ENCODE data around the gene CHFR.

The CHFR gene

GRCh38 chr12:132834181-132834711, 53.2 kb downstream of the CHFR start:
- Histone ChIP-seq H3K79me2 (ENCODE audit: insufficient read depth, low read length) (no peaks in the 10 kb centered on the region), H3K9ac (ENCODE audit: low read depth, low read length, poor library complexity, severe bottlenecking) (peak overlapping the region; percentile 15), H2AFZ (ENCODE audit: low read length) (peak overlapping the region; percentile 42; the same call in 1 of the 2 replicates), H3K4me2 (ENCODE audit: low read depth, low read length, poor library complexity, severe bottlenecking) (peak overlapping the region; percentile 63), H3K4me3 (ENCODE audit: low read length, poor library complexity, severe bottlenecking) (no peak overlapping the region), H3K36me3 (ENCODE audit: insufficient read depth, low read length) (no peaks in the 10 kb centered on the region), H4K20me1 (ENCODE audit: insufficient read depth, low read length, poor library complexity, severe bottlenecking) (no peaks in the 10 kb centered on the region), H3F3A (ENCODE audit: low read depth) (no peaks in the 10 kb centered on the region), H3K9me3 (ENCODE audit: insufficient read depth, low read depth, low read length) (no peaks in the 10 kb centered on the region), H3K4me1 (ENCODE audit: insufficient read depth, low read length, poor library complexity, severe bottlenecking) (peaks cover 15% of the 10 kb centered on the region), H3K9me2 (replicated peaks; ENCODE audit: low read depth, low read length) (no peaks in the 10 kb centered on the region), H3K27me3 (ENCODE audit: insufficient read depth, low read length, poor library complexity, severe bottlenecking) (no peaks in the 10 kb centered on the region)
- TF ChIP-seq EZH2phosphoT487 (IDR thresholded peaks at IDR 0.05; ENCODE audit: borderline replicate concordance) = no peak
- no peak for TF ChIP-seq CTCF (conservative IDR thresholded peaks at IDR 0.05; ENCODE audit: low read length)

- H3K4me3 ChIP-seq (ENCODE audit: low read length, poor library complexity, severe bottlenecking) = no peak overlapping the region
- H3K36me3 ChIP-seq (ENCODE audit: insufficient read depth, low read length) = no peaks in the 10 kb centered on the region
- H3K9me2 ChIP-seq (replicated peaks; ENCODE audit: low read depth, low read length) = no peaks in the 10 kb centered on the region
- H3K9ac ChIP-seq (ENCODE audit: low read depth, low read length, poor library complexity, severe bottlenecking) = no peak overlapping the region
- H3K9me3 ChIP-seq (ENCODE audit: insufficient read depth, low read depth, low read length) = no peaks in the 10 kb centered on the region
- no peak overlapping the region for H2AFZ ChIP-seq (ENCODE audit: low read length)
- TF ChIP-seq EZH2phosphoT487 (IDR thresholded peaks at IDR 0.05; ENCODE audit: borderline replicate concordance) (no peak), CTCF (conservative IDR thresholded peaks at IDR 0.05; ENCODE audit: low read length) (no peak)
- H4K20me1 ChIP-seq (ENCODE audit: insufficient read depth, low read length, poor library complexity, severe bottlenecking) = peaks cover 1% of the 10 kb centered on the region
- H3K27me3 ChIP-seq (ENCODE audit: insufficient read depth, low read length, poor library complexity, severe bottlenecking) = no peaks in the 10 kb centered on the region
- no peak overlapping the region for H3K4me2 ChIP-seq (ENCODE audit: low read depth, low read length, poor library complexity, severe bottlenecking)
- no peaks in the 10 kb centered on the region for H3F3A ChIP-seq (ENCODE audit: low read depth)
- H3K4me1 ChIP-seq (ENCODE audit: insufficient read depth, low read length, poor library complexity, severe bottlenecking) = peaks cover 17% of the 10 kb centered on the region
- H3K79me2 ChIP-seq (ENCODE audit: insufficient read depth, low read length) = peaks cover 1% of the 10 kb centered on the region; the same call in 1 of the 2 replicates
These were observed 54.1 kb downstream of the CHFR start for GRCh38 chr12:132833341-132833740.

GRCh38 chr12:132831771-132832170, 55.6 kb downstream of the CHFR start:
- TF ChIP-seq EZH2phosphoT487 (IDR thresholded peaks at IDR 0.05; ENCODE audit: borderline replicate concordance) (no peak), CTCF (conservative IDR thresholded peaks at IDR 0.05; ENCODE audit: low read length) (no peak)
- Histone ChIP-seq H4K20me1 (ENCODE audit: insufficient read depth, low read length, poor library complexity, severe bottlenecking) (peaks cover 15% of the 10 kb centered on the region), H2AFZ (ENCODE audit: low read length) (no peak overlapping the region), H3F3A (ENCODE audit: low read depth) (no peaks in the 10 kb centered on the region), H3K9ac (ENCODE audit: low read depth, low read length, poor library complexity, severe bottlenecking) (no peak overlapping the region), H3K4me3 (ENCODE audit: low read length, poor library complexity, severe bottlenecking) (no peak overlapping the region), H3K4me2 (ENCODE audit: low read depth, low read length, poor library complexity, severe bottlenecking) (no peak overlapping the region), H3K9me2 (replicated peaks; ENCODE audit: low read depth, low read length) (no peaks in the 10 kb centered on the region), H3K79me2 (ENCODE audit: insufficient read depth, low read length) (peaks cover 17% of the 10 kb centered on the region), H3K36me3 (ENCODE audit: insufficient read depth, low read length) (no peaks in the 10 kb centered on the region), H3K27me3 (ENCODE audit: insufficient read depth, low read length, poor library complexity, severe bottlenecking) (no peaks in the 10 kb centered on the region), H3K9me3 (ENCODE audit: insufficient read depth, low read depth, low read length) (no peaks in the 10 kb centered on the region), H3K4me1 (ENCODE audit: insufficient read depth, low read length, poor library complexity, severe bottlenecking) (peaks cover 27% of the 10 kb centered on the region)

All from Loucy (cell line).